ENCODE measurements around the gene RNF5. TPM values are rescaled to one million over a fixed set of nuclear protein-coding genes. Genes with fewer than 3 reads are reported as not detected.

The RNF5 gene
- total and polyA plus RNA-seq, 9 of the 15 experiments (the other 6 are each of a cell fraction or from before 2014, with no cell fraction given): 62.2 to 245 (median 129) TPM

DNA sequence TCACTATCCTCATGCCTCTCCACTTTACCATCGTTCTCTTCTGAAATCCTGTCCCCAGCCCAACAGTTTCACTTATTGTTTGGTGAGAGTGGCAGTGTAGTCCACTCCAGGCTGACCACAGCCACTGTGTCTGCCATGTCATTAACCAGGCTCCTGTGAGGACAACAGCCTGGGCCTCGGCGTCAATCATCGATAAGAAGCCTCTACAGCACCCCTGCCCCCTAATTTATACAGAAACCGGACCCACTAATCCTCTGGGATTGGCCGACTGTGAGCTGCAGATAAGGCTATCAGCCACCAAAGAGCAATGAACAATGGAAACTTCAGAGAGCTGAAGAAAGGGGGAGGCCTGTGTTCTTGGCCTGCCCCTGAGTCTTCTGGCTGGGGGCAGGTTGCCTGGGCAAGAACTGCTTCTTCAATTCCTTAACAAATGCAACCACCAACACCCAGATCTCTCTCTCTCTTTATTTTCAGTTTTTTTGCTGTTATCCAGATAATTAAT lies 10.4 kb upstream of the RNF5 start (continued):
- TF ChIP-seq, protein P1, sequence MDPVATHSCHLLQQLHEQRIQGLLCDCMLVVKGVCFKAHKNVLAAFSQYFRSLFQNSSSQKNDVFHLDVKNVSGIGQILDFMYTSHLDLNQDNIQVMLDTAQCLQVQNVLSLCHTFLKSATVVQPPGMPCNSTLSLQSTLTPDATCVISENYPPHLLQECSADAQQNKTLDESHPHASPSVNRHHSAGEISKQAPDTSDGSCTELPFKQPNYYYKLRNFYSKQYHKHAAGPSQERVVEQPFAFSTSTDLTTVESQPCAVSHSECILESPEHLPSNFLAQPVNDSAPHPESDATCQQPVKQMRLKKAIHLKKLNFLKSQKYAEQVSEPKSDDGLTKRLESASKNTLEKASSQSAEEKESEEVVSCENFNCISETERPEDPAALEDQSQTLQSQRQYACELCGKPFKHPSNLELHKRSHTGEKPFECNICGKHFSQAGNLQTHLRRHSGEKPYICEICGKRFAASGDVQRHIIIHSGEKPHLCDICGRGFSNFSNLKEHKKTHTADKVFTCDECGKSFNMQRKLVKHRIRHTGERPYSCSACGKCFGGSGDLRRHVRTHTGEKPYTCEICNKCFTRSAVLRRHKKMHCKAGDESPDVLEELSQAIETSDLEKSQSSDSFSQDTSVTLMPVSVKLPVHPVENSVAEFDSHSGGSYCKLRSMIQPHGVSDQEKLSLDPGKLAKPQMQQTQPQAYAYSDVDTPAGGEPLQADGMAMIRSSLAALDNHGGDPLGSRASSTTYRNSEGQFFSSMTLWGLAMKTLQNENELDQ (CRISPR knock-in tag; IDR thresholded peaks at IDR 0.05; ENCODE audit: borderline replicate concordance): no peak
- TF ChIP-seq SNRNP70 (optimal IDR thresholded peaks at IDR 0.05; ENCODE audit: low read depth, low read length) (no peak), RAD21 (CRISPR knock-in tag; conservative IDR thresholded peaks at IDR 0.05 in 1 of 2, IDR thresholded peaks at IDR 0.05 in 1 of 2) (peak; percentile 16 to 24; a peak in 2 of 4 replicates), ZNF121 (CRISPR knock-in tag; conservative IDR thresholded peaks at IDR 0.05) (no peak), MIER1 (IDR thresholded peaks at IDR 0.05; ENCODE audit: low read depth) (no peak), ARID1B (IDR thresholded peaks at IDR 0.05) (peak; percentile 98), PHB (CRISPR knock-in tag; IDR thresholded peaks at IDR 0.05) (no peak), SP1 (CRISPR knock-in tag; IDR thresholded peaks at IDR 0.05) (no peak), SREBF2 (CRISPR knock-in tag; IDR thresholded peaks at IDR 0.05) (no peak), KLF1 (tag; IDR thresholded peaks at IDR 0.05) (no peak), FOXM1 (IDR thresholded peaks at IDR 0.05; ENCODE audit: low read depth) (peak; percentile 90), FOXM1 (CRISPR knock-in tag; IDR thresholded peaks at IDR 0.05; ENCODE audit: low read depth) (no peak), KAT2B (IDR thresholded peaks at IDR 0.05; ENCODE audit: low read depth, low read length) (no peak), MCM7 (IDR thresholded peaks at IDR 0.05) (no peak), PHF21A (IDR thresholded peaks at IDR 0.05; ENCODE audit: borderline replicate concordance, low read depth) (peak; percentile 67; the same call in 1 of the 2 replicates), RHOXF2B (CRISPR knock-in tag; conservative IDR thresholded peaks at IDR 0.05) (no peak), NCOR1 (IDR thresholded peaks at IDR 0.05) (peak; percentile 97)
- TF ChIP-seq, protein P2, sequence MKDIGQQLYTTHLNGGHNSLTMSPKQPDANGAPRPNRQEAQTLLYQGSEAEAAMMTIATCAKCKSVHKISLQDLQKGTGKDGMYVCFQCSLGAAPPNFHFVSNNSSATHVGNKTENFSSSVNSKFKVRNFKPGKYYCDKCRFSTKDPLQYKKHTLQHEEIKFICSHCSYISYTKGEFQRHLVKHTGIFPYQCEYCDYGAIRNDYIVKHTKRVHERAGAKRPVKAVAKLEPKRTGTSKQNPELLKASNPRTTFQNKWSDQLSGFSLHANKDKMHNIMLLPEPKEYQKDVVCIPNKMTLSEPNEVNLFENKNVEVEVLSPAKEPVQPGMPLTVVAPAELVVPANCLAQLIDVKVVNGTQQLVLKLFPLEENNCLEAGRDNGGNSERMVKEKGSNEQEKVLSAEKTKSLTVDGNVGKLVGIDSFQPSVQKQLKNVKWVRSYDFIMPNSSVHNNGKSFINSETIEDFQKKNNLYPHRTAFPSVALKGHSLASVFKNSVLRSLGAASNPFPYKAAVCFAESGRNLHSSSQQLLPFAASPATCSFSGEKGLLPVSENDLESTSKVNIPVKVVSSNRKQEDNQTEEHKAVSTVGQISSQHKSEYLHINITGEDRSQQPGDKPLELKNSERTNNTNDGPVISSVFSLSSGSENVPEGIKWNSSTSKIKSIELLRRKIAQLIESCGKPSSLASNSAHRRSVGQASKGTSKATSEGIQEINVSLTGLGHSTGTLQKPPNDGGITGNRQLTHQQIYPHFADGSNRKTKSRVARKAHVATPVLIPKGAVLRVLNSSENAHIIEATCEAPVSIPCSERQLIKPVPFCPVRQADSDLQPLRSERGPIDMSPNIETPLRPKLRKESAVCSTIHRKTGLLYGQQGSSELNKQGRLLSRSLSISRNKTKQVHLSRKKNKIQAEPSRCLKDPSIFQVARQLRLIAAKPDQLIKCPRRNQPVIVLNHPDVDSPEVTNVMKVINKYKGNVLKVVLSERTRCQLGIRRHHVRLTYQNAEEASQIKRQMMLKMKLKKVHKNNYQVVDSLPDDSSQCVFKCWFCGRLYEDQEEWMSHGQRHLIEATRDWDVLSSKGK (CRISPR knock-in tag; IDR thresholded peaks at IDR 0.05): no peak
- TF ChIP-seq, protein P3, sequence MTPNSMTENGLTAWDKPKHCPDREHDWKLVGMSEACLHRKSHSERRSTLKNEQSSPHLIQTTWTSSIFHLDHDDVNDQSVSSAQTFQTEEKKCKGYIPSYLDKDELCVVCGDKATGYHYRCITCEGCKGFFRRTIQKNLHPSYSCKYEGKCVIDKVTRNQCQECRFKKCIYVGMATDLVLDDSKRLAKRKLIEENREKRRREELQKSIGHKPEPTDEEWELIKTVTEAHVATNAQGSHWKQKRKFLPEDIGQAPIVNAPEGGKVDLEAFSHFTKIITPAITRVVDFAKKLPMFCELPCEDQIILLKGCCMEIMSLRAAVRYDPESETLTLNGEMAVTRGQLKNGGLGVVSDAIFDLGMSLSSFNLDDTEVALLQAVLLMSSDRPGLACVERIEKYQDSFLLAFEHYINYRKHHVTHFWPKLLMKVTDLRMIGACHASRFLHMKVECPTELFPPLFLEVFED (CRISPR knock-in tag; conservative IDR thresholded peaks at IDR 0.05): peak; percentile 74; the same call in 1 of the 2 replicates
- TF ChIP-seq, protein P4, sequence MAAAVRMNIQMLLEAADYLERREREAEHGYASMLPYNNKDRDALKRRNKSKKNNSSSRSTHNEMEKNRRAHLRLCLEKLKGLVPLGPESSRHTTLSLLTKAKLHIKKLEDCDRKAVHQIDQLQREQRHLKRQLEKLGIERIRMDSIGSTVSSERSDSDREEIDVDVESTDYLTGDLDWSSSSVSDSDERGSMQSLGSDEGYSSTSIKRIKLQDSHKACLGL (CRISPR knock-in tag; IDR thresholded peaks at IDR 0.05; ENCODE audit: borderline replicate concordance, poor library complexity, severe bottlenecking): no peak

Data from K562 (cell line).